PC-9 (cell line): ENCODE results near the gene NOC2L. TPM values are rescaled to one million over a fixed set of nuclear protein-coding genes. Genes with fewer than 3 reads are reported as not detected.
A peak's percentile ranks its signal among the peaks of the same experiment; 100 is the strongest.

Experiments
- BruUV-seq: library from RNA; stranded (reverse); fragments of 400-500 nt; replicated peaks from 2 replicates; lab custom pipeline; 2021; lab: Mats Ljungman, UMichigan
- CTCF ChIA-PET: fragments of 300-600 bp; sonication (Branson Sonifier 250); formaldehyde crosslinking; loops from one replicate; lab custom pipeline; 2022; ENCODE audit warnings: antibody characterized with exemption; lab: Charles Lee
- POLR2A ChIA-PET: fragments of 300-600 bp; sonication (Branson Sonifier 250); formaldehyde crosslinking; loops from one replicate; lab custom pipeline; 2022; ENCODE audit warnings: antibody characterized with exemption; ENCODE audit not compliant: unreplicated experiment; lab: Charles Lee
- DNase-seq, 2 experiments: peaks; one replicate each; pipeline versions ENCODE4 v3.0.0 to v3.0.0-alpha.2; 2015 to 2022; ENCODE audit warnings: mixed read lengths in 1 of 2
- H2AFZ ChIP-seq: fragments of 200-600 bp; sonication (generic); 2 replicates; pipeline ENCODE4 v1.8.1; 2017; ENCODE audit warnings: antibody characterized with exemption
- H3F3A ChIP-seq: fragments of 200-600 bp; sonication (generic); 2 replicates; pipeline ENCODE4 v1.8.1; 2017; ENCODE audit warnings: antibody characterized with exemption, mild to moderate bottlenecking, low read depth; ENCODE audit not compliant: insufficient read depth
- H3K27ac ChIP-seq: fragments of 200-600 bp; sonication (generic); 2 replicates; pipeline ENCODE4 v1.6.1; 2016; ENCODE audit warnings: mixed run types
- H3K27me3 ChIP-seq: fragments of 200-600 bp; sonication (generic); 2 replicates; pipeline ENCODE4 v1.6.1; 2016; ENCODE audit warnings: low read depth, mixed run types; ENCODE audit not compliant: insufficient read depth
- H3K36me3 ChIP-seq: fragments of 200-600 bp; sonication (generic); 2 replicates; pipeline ENCODE4 v1.6.1; 2016; ENCODE audit warnings: low read depth, mixed run types
- H3K4me1 ChIP-seq: fragments of 200-600 bp; sonication (generic); replicated peaks from 2 replicates; pipeline ENCODE4 v1.6.1; 2016; ENCODE audit warnings: mixed run types; ENCODE audit not compliant: insufficient read depth
- H3K4me2 ChIP-seq: fragments of 200-600 bp; sonication (generic); 2 replicates; pipeline ENCODE4 v1.6.1; 2017; ENCODE audit warnings: mixed run types
- H3K4me3 ChIP-seq: fragments of 200-600 bp; sonication (generic); 2 replicates; pipeline ENCODE4 v1.6.1; 2016; ENCODE audit warnings: mixed run types
- H3K79me2 ChIP-seq: fragments of 200-600 bp; sonication (generic); 2 replicates; pipeline ENCODE4 v1.6.1; 2017; ENCODE audit warnings: low read depth, mixed run types
- H3K9me2 ChIP-seq: fragments of 200-600 bp; sonication (generic); 2 replicates; pipeline ENCODE4 v1.8.1; 2017; ENCODE audit warnings: mild to moderate bottlenecking; ENCODE audit not compliant: insufficient read depth
- H3K9me3 ChIP-seq: fragments of 200-600 bp; sonication (generic); 2 replicates; pipeline ENCODE4 v1.8.1; 2016; ENCODE audit warnings: low read depth; ENCODE audit not compliant: insufficient read depth
- H4K20me1 ChIP-seq: fragments of 200-600 bp; sonication (generic); 2 replicates; pipeline ENCODE4 v1.8.1; 2017; ENCODE audit not compliant: insufficient read depth
- CTCF ChIP-seq: fragments of 200-600 bp; sonication (generic); conservative IDR thresholded peaks from 2 replicates; pipeline ENCODE4 v1.6.1; 2017; ENCODE audit warnings: mixed run types, antibody characterized with exemption, mild to moderate bottlenecking, moderate library complexity
- EZH2 ChIP-seq: fragments of 200-600 bp; sonication (generic); IDR thresholded peaks from 2 replicates; pipeline ENCODE4 v1.8.0; 2017; ENCODE audit warnings: antibody characterized with exemption, low read depth
- intact Hi-C: fragments of 100-400 bp; cut with micrococcal nuclease; formaldehyde crosslinking; loops from one replicate; pipeline ENCODE4 v1.10.0; 2022; ENCODE audit not compliant: unreplicated experiment
- total RNA-seq: library from RNA; stranded (reverse); gene quantifications from 2 replicates; pipeline ENCODE4 v1.2.3, GENCODE V29; 2021

Gene NOC2L
- total RNA-seq, 1 experiment from 2014 or later = 86.4 TPM

DNA sequence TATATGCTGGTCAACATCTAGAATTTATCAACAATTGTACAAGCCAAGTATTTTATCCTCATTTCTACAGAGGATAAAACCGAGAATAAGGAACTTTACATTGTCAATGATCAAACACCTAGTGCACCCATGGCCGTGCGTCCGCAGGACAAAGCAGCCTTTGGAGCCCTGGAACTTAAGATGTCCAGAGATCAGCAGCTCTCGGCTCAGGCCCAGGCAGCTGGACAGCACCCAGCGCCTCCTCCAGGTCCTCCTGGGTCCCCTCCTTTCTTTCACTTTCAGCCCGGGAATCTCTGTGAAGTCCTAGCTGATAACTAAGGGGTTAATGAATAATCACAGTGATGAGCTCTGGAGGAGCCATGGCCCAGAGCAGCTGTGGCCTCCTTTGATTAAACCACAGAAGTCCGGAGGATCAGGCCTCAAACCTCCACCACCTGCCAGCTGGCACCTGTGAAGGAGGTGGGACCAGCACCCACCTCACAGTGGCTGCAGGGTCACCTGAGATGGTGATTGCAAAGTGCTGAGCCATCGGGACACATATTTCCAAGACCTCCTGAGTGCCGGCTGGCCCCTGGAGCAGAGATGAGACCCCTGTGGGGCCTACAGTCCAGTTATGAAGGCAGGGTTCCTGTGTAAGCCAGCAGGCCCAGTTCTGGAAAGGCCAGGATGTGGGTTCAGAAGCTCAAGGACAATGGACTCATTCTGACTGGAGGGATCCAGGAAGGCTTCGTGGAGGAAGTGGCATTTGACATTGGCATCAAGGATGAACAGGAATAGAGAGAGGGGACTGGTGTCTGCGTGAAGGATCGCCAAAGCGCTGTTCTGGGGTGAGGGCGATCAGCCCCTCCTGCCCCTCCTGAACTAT, 46.9 kb downstream of the NOC2L start:
- H3K9me2 ChIP-seq = no peaks in the 10 kb centered on the region
- peak in 1 of 2 experiments; percentile 6 for DNase-seq
- H3K9me3 ChIP-seq = no peaks in the 10 kb centered on the region
- H3K27me3 ChIP-seq = peaks cover 26% of the 10 kb centered on the region
- TF ChIP-seq CTCF (no peak), EZH2 (no peak)
- no peaks in the 10 kb centered on the region for H4K20me1 ChIP-seq
- no TSS peak for BruUV-seq
- no peak overlapping the region for H3K27ac ChIP-seq
- POLR2A ChIA-PET = no interaction called here
- no peak overlapping the region for H3K4me3 ChIP-seq
- H3K36me3 ChIP-seq = no peaks in the 10 kb centered on the region
- no peaks in the 10 kb centered on the region for H3K79me2 ChIP-seq
- H3K4me2 ChIP-seq = no peak overlapping the region
- peaks cover 12% of the 10 kb centered on the region for H3F3A ChIP-seq
- intact Hi-C loops = no loop called here
- CTCF ChIA-PET = no interaction called here
- H3K4me1 ChIP-seq = peaks cover 17% of the 10 kb centered on the region
- no peak overlapping the region for H2AFZ ChIP-seq

- Histone ChIP-seq H3K27me3 (peaks cover 16% of the 10 kb centered on the region; the same call in 1 of the 2 replicates), H3K4me2 (peak overlapping the region; percentile 50), H4K20me1 (no peaks in the 10 kb centered on the region), H3F3A (peaks cover 22% of the 10 kb centered on the region), H3K4me1 (peaks cover 27% of the 10 kb centered on the region), H3K27ac (no peak overlapping the region), H3K9me2 (no peaks in the 10 kb centered on the region), H3K4me3 (no peak overlapping the region), H2AFZ (no peak overlapping the region), H3K9me3 (no peaks in the 10 kb centered on the region), H3K36me3 (no peaks in the 10 kb centered on the region), H3K79me2 (no peaks in the 10 kb centered on the region)
- no TSS peak for BruUV-seq
- DNase-seq = peak; percentile 61 to 74
- POLR2A ChIA-PET = no interaction called here
- intact Hi-C loops = no loop called here
- CTCF ChIA-PET = no interaction called here
- TF ChIP-seq EZH2 (no peak), CTCF (no peak)
Observed at GRCh38 chr1:910881-911721, 48.0 kb downstream of the NOC2L start.

- Histone ChIP-seq H3K4me3 (no peak overlapping the region), H3K27ac (no peak overlapping the region), H3K9me2 (no peaks in the 10 kb centered on the region), H3K36me3 (no peaks in the 10 kb centered on the region), H3K4me2 (no peak overlapping the region; the same call in 1 of the 2 replicates), H3K9me3 (no peaks in the 10 kb centered on the region), H2AFZ (no peak overlapping the region), H3F3A (peaks cover 27% of the 10 kb centered on the region), H3K79me2 (no peaks in the 10 kb centered on the region), H4K20me1 (no peaks in the 10 kb centered on the region), H3K4me1 (peaks cover 27% of the 10 kb centered on the region), H3K27me3 (peaks cover 10% of the 10 kb centered on the region; the same call in 1 of the 2 replicates)
- TF ChIP-seq CTCF = no peak
- no peak for TF ChIP-seq EZH2
- DNase-seq = peak in 1 of 2 experiments; percentile 30
- ChIA-PET CTCF (no interaction called here), POLR2A (no interaction called here)
- BruUV-seq = no TSS peak
- intact Hi-C loops = no loop called here
Observed at GRCh38 chr1:910311-910880, 48.7 kb downstream of the NOC2L start.
